Thoracic aorta (tissue), 2 donors: ENCODE measurements around the gene SH3RF1. TPM values are rescaled to one million over a fixed set of nuclear protein-coding genes. Genes with fewer than 3 reads are reported as not detected.

Source experiments
- ATAC-seq: fragments of 150-250 bp; one replicate; pipeline ENCODE4 v1.8.0; 2017; ENCODE audit warnings: low read depth; ENCODE audit not compliant: insufficient number of reproducible peaks, low FRiP score
- DNase-seq: peaks from one replicate; pipeline ENCODE4 v3.0.0-alpha.2; 2020; ENCODE audit warnings: low spot score
- H3K27ac ChIP-seq, 2 donors: fragments of 200-600 bp; sonication (generic); 1 replicate in 1 of 2; 2 replicates in 1 of 2; pipeline ENCODE4 v1.5.1; 2016; ENCODE audit warnings: mild to moderate bottlenecking in 2 of 2, moderate library complexity in 2 of 2
- H3K27me3 ChIP-seq: fragments of 200-600 bp; sonication (generic); replicated peaks from 2 replicates; pipeline ENCODE4 v1.6.0; 2016; ENCODE audit warnings: mild to moderate bottlenecking; ENCODE audit not compliant: insufficient read depth
- H3K36me3 ChIP-seq: fragments of 200-600 bp; sonication (generic); one replicate; pipeline ENCODE4 v1.5.1; 2016
- H3K4me1 ChIP-seq, 2 donors: fragments of 200-600 bp; sonication (generic); 1 replicate in 1 of 2; 2 replicates in 1 of 2; pipeline versions ENCODE4 v1.5.1 to v1.6.0; 2016; ENCODE audit warnings: low read depth in 2 of 2, mild to moderate bottlenecking in 1 of 2; ENCODE audit not compliant: control insufficient read depth in 1 of 2
- H3K4me3 ChIP-seq: fragments of 200-600 bp; sonication (generic); 2 replicates; pipeline ENCODE4 v1.5.1; 2016; ENCODE audit warnings: mild to moderate bottlenecking
- H3K9me3 ChIP-seq: fragments of 200-600 bp; sonication (generic); 2 replicates; pipeline ENCODE4 v1.5.1; 2016
- CTCF ChIP-seq: fragments of 200-600 bp; sonication (generic); IDR thresholded peaks from one replicate; pipeline ENCODE4 v1.5.1; 2019; ENCODE audit warnings: antibody characterized with exemption
- total RNA-seq, 2 donors: library from RNA; depleted of rRNA; stranded (reverse); fragments of >200 nt; gene quantifications; one replicate each; pipeline versions ENCODE4 v1.1.0 to v1.2.3, GENCODE V29; 2016

The SH3RF1 gene
- total RNA-seq, 2 donors from 2014 or later, result 21.9 to 24.6 TPM

DNA sequence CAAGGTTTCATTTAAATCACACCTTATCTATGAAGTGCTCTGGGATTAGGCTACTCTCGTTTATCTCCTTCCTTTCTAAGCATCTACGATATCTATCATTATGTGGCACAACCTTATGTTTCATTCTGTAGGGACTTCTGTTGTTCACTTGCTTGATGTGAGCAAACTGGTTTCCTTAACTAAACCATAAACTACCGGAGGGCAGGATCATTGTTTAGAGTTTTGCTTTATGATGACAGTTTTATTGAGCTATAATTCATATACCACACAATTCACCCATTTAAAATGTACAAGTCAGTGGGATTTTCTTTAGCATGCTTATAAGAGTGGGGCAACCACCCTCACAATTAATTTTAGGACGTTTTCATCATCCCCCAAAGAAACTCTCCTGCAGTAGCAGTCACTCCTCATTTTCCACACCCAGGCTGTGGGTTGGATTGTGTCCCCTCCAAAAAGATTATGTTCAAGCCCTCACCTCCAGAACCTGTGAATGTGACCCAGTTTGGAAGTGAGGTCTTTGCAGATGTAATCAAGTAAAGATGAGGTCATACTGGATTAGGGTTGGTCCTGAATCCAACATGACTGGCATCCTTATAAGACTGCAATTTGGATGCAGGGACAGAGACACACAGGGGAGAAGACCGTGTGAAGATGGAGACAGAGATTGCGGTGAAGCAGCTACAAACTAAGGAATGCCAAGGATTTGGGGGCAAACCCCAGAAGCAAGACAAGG lies 42.1 kb upstream of the SH3RF1 start:
- TF ChIP-seq CTCF, result no peak
- ATAC-seq, result no peak

GRCh38 chr4:169311643-169312365 lies 41.0 kb upstream of the SH3RF1 start:
- H3K27me3 ChIP-seq, result no peaks in the 10 kb centered on the region
- H3K36me3 ChIP-seq, result no peaks in the 10 kb centered on the region
- no peaks in the 10 kb centered on the region for H3K9me3 ChIP-seq
- peaks cover 0 to 15% of the 10 kb centered on the region in 2 donors for H3K4me1 ChIP-seq
- H3K4me3 ChIP-seq, result no peak overlapping the region
- no peak for DNase-seq
- no peak overlapping the region for H3K27ac ChIP-seq
- no peak for ATAC-seq
- TF ChIP-seq CTCF, result peak; percentile 43

More for the DNA sequence above, 42.1 kb upstream of the SH3RF1 start:
- Histone ChIP-seq H3K27me3 (no peaks in the 10 kb centered on the region), H3K27ac (no peak overlapping the region), H3K9me3 (no peaks in the 10 kb centered on the region), H3K4me3 (no peak overlapping the region), H3K4me1 (peaks cover 0 to 15% of the 10 kb centered on the region in 2 donors), H3K36me3 (no peaks in the 10 kb centered on the region)
- no peak for DNase-seq

- TF ChIP-seq CTCF, result no peak
- Histone ChIP-seq H3K27me3 (no peaks in the 10 kb centered on the region), H3K4me1 (no peaks in the 10 kb centered on the region), H3K9me3 (no peaks in the 10 kb centered on the region), H3K36me3 (no peaks in the 10 kb centered on the region), H3K4me3 (no peak overlapping the region), H3K27ac (no peak overlapping the region)
- no peak for DNase-seq
- ATAC-seq, result no peak
These were observed 38.7 kb upstream of the SH3RF1 start for GRCh38 chr4:169309326-169309967.

DNA sequence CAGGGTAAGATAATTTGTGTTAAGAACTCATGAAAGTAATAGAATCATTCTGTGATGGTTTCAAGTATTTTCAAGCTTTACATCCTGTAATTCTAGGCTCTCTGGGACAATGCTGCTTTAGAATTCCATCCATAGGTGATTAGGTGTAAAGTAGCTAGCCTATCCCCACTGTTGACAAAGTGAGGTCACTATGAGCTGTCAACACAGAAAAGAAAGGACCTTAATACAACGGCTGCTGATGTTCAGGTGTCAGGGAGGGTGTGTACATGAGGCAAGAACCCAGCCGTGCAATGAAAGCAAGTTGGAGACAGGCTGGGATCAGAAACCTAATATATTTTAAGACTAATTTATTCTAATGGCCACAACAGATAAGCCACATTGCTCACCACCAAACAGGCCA lies 36.8 kb upstream of the SH3RF1 start:
- Histone ChIP-seq H3K36me3 (no peaks in the 10 kb centered on the region), H3K4me3 (no peak overlapping the region), H3K27ac (no peak overlapping the region), H3K9me3 (no peaks in the 10 kb centered on the region), H3K27me3 (no peaks in the 10 kb centered on the region), H3K4me1 (no peaks in the 10 kb centered on the region)
- ATAC-seq (no peak), DNase-seq (no peak)
- TF ChIP-seq CTCF, result no peak

DNA sequence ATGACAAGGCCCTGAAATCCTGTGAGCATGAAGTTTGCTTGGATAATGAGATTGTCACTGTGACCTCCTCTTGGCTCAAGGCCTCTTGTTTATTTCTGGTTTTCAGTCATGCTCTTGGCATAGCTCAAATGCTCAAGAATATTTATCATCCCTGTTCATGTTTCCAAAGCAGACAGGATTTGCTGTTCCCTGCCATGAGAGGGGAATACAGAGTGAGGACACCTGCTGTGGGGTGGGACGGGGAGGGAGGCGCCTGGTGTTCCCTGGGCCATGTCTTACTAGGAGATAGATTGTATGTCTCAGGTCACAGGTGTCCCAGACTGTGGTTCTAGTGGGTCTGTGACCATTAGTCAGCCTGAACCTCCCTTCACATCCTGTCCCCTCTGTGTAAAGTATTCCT lies 34.9 kb upstream of the SH3RF1 start:
- ATAC-seq, result no peak
- Histone ChIP-seq H3K36me3 (no peaks in the 10 kb centered on the region), H3K27me3 (no peaks in the 10 kb centered on the region), H3K4me1 (no peaks in the 10 kb centered on the region), H3K4me3 (no peak overlapping the region), H3K27ac (no peak overlapping the region), H3K9me3 (no peaks in the 10 kb centered on the region)
- TF ChIP-seq CTCF, result no peak
- no peak for DNase-seq
